HepG2 (cell line): Measurements from ENCODE around the gene TPRA1.

Source experiments
- BRCA1 ChIP-seq: sonication (generic); formaldehyde crosslinking; IDR thresholded peaks from 2 replicates; pipeline ENCODE4 v1.4.0; 2020; ENCODE audit warnings: missing genetic modification reagents
- EZH2 ChIP-seq: conservative IDR thresholded peaks from 2 replicates; pipeline ENCODE4 v1.6.1; 2012; ENCODE audit warnings: mild to moderate bottlenecking, low read depth, low read length, moderate library complexity
- HNF4G ChIP-seq, 2 experiments: sonication (generic) in 1 of 2; formaldehyde crosslinking in 1 of 2; IDR thresholded peaks; 2 replicates each; pipeline versions ENCODE4 v1.4.0 to v1.6.1; 2011 to 2020; ENCODE audit warnings: borderline replicate concordance in 2 of 2, low read depth in 2 of 2, mild to moderate bottlenecking in 2 of 2, low read length in 1 of 2, missing genetic modification reagents in 1 of 2, moderate library complexity in 1 of 2
- KLF16 ChIP-seq, 2 experiments: sonication (generic) in 1 of 2; formaldehyde crosslinking in 1 of 2; IDR thresholded peaks; 2 replicates each; pipeline versions ENCODE4 v1.6.1 to v1.8.0; 2016 to 2023; ENCODE audit warnings: missing genetic modification reagents in 2 of 2, missing compliant biosample characterization in 1 of 2
- SMC3 ChIP-seq: IDR thresholded peaks from 2 replicates; pipeline ENCODE4 v1.6.1; 2011; ENCODE audit warnings: low read length, improper control_type of control experiment
- TBL1XR1 ChIP-seq: fragments of 150-350 bp; IDR thresholded peaks from 2 replicates; pipeline ENCODE4 v1.6.1; 2014; ENCODE audit warnings: borderline replicate concordance, low read length; ENCODE audit not compliant: partially characterized antibody
- ZFP1 ChIP-seq: IDR thresholded peaks from 2 replicates; pipeline ENCODE4 v1.6.1; 2016
- ZNF124 ChIP-seq: sonication (generic); formaldehyde crosslinking; IDR thresholded peaks from 2 replicates; pipeline ENCODE4 v1.4.0; 2020; ENCODE audit warnings: missing genetic modification reagents
- ZNF274 ChIP-seq: sonication (generic); formaldehyde crosslinking; IDR thresholded peaks from 2 replicates; pipeline ENCODE4 v1.5.1; 2020; ENCODE audit warnings: mild to moderate bottlenecking, missing genetic modification reagents
- ZNF557 ChIP-seq: sonication (generic); formaldehyde crosslinking; IDR thresholded peaks from 2 replicates; pipeline ENCODE4 v1.4.0; 2020; ENCODE audit warnings: missing genetic modification reagents
- TF ChIP-seq, protein P1 (sequence below): sonication (generic); formaldehyde crosslinking; IDR thresholded peaks from 2 replicates; pipeline ENCODE4 v1.8.1; 2022; ENCODE audit warnings: mild to moderate bottlenecking, missing genetic modification reagents
- TF ChIP-seq, protein P2 (sequence below): sonication (generic); formaldehyde crosslinking; IDR thresholded peaks from 2 replicates; pipeline ENCODE4 v1.4.0; 2020; ENCODE audit warnings: missing genetic modification reagents
- TF ChIP-seq, protein P3 (sequence below): sonication (generic); formaldehyde crosslinking; IDR thresholded peaks from 2 replicates; pipeline ENCODE4 v1.5.0; 2020; ENCODE audit warnings: missing genetic modification reagents

DNA sequence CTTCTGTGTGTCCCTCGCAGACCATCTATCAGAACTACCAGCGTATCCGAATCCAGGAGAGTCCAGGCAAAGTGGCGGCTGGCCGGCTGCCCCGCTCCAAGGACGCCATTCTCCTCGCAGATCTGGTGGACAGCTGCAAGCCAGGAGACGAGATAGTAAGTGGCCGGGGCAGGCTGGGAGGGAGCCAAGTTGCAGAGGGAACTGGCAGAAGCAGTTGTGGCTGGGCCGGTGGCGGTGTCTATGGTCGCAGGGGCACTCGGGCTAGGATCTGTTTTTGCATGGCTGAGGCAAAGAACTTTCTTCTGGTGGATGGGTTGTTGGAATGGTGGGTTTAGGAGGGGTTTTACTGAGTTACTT lies 17.8 kb upstream of the TPRA1 start:
- TF ChIP-seq ZNF557 (CRISPR knock-in tag) (no peak), EZH2 (no peak), TBL1XR1 (no peak), ZNF124 (no peak), HNF4G (IDR thresholded peaks at IDR 0.05; ENCODE audit: borderline replicate concordance, low read depth, low read length) (no peak), HNF4G (CRISPR knock-in tag; IDR thresholded peaks at IDR 0.05; ENCODE audit: borderline replicate concordance, low read depth) (no peak), ZNF274 (CRISPR knock-in tag) (no peak), ZFP1 (CRISPR knock-in tag) (no peak), SMC3 (no peak), BRCA1 (CRISPR knock-in tag) (no peak), KLF16 (CRISPR knock-in tag; IDR thresholded peaks at IDR 0.05) (no peak)
- TF ChIP-seq, protein P1, sequence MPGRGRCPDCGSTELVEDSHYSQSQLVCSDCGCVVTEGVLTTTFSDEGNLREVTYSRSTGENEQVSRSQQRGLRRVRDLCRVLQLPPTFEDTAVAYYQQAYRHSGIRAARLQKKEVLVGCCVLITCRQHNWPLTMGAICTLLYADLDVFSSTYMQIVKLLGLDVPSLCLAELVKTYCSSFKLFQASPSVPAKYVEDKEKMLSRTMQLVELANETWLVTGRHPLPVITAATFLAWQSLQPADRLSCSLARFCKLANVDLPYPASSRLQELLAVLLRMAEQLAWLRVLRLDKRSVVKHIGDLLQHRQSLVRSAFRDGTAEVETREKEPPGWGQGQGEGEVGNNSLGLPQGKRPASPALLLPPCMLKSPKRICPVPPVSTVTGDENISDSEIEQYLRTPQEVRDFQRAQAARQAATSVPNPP (CRISPR knock-in tag), result no peak
- TF ChIP-seq, protein P2, sequence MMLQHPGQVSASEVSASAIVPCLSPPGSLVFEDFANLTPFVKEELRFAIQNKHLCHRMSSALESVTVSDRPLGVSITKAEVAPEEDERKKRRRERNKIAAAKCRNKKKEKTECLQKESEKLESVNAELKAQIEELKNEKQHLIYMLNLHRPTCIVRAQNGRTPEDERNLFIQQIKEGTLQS (CRISPR knock-in tag), result no peak
- TF ChIP-seq, protein P3, sequence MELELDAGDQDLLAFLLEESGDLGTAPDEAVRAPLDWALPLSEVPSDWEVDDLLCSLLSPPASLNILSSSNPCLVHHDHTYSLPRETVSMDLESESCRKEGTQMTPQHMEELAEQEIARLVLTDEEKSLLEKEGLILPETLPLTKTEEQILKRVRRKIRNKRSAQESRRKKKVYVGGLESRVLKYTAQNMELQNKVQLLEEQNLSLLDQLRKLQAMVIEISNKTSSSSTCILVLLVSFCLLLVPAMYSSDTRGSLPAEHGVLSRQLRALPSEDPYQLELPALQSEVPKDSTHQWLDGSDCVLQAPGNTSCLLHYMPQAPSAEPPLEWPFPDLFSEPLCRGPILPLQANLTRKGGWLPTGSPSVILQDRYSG, result no peak
